ENCODE measurements around the gene ELN. TPM values are rescaled to one million over a fixed set of nuclear protein-coding genes. Genes with fewer than 3 reads are reported as not detected.

ELN gene
- total RNA-seq, 1 experiment from 2014 or later = 65.9 TPM

DNA sequence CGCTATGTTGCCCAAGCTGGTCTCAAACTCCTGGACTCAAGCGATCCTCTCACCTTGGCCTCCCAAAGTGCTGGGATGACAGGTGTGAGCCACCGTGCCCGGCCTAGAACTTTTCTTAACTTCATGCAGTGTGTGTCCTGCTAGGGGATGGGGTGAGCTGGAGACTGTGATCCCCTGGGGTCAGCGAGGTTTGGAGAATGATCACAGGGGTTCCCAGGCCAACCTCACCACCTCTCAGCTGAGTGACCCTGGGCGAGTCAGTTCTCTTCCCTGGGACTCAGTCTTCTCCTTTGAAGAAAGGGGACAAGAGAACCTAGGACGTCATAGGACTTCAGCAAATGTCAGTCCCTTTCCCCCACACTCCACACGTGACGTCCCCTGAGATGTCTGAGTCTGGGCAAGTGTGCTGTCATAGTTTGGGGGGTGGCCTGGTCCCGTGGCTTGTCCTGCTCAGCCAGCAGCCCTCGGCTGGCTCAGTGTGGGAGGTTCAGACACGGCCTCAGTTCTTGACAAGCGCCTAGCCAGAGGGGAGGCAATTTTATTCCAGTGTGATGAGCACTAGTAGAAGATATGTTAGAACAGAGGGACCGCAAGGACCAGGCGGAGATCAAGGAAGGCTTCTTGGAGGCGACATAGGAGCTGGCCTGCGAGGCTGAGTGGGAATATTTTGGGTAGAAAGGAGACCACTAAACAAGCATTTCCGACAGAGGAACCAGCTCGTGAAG lies 43.3 kb upstream of the ELN start:
- intact Hi-C loops (cut with micrococcal nuclease; ENCODE audit: unreplicated experiment) = no loop called here
- H3K27ac ChIP-seq (ENCODE audit: low read depth, low read length, poor library complexity, severe bottlenecking) = no peak overlapping the region
- H3K9me3 ChIP-seq (ENCODE audit: low read depth, low read length, poor library complexity, severe bottlenecking) = no peaks in the 10 kb centered on the region
- CTCF ChIA-PET = interaction anchor here (0.5 kb wide), 1 partner anchor 16 kb away, joined by 5 read pairs; no protein-coding TSS in a partner anchor
- BruUV-seq (replicated peaks) = no TSS peak
- no peaks in the 10 kb centered on the region for H3K27me3 ChIP-seq (replicated peaks; ENCODE audit: insufficient read depth, low read depth, low read length, poor library complexity)
- TF ChIP-seq EZH2 (IDR thresholded peaks at IDR 0.05; ENCODE audit: borderline replicate concordance, low read depth, low read length, poor library complexity, severe bottlenecking) = no peak
- TF ChIP-seq, protein P1, sequence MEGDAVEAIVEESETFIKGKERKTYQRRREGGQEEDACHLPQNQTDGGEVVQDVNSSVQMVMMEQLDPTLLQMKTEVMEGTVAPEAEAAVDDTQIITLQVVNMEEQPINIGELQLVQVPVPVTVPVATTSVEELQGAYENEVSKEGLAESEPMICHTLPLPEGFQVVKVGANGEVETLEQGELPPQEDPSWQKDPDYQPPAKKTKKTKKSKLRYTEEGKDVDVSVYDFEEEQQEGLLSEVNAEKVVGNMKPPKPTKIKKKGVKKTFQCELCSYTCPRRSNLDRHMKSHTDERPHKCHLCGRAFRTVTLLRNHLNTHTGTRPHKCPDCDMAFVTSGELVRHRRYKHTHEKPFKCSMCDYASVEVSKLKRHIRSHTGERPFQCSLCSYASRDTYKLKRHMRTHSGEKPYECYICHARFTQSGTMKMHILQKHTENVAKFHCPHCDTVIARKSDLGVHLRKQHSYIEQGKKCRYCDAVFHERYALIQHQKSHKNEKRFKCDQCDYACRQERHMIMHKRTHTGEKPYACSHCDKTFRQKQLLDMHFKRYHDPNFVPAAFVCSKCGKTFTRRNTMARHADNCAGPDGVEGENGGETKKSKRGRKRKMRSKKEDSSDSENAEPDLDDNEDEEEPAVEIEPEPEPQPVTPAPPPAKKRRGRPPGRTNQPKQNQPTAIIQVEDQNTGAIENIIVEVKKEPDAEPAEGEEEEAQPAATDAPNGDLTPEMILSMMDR (conservative IDR thresholded peaks at IDR 0.05; ENCODE audit: low read depth, low read length) = no peak
- DNase-seq (ENCODE audit: low spot score) = no peak
- H3K4me1 ChIP-seq (ENCODE audit: insufficient read depth, low read length, poor library complexity, severe bottlenecking) = no peaks in the 10 kb centered on the region
- no peaks in the 10 kb centered on the region for H3K36me3 ChIP-seq (ENCODE audit: insufficient read depth, low read length, poor library complexity, severe bottlenecking)
- POLR2A ChIA-PET (ENCODE audit: low non-redundant PET) = no interaction called here
- no peak overlapping the region for H3K4me3 ChIP-seq (ENCODE audit: low read depth, low read length, poor library complexity, severe bottlenecking)

DNA sequence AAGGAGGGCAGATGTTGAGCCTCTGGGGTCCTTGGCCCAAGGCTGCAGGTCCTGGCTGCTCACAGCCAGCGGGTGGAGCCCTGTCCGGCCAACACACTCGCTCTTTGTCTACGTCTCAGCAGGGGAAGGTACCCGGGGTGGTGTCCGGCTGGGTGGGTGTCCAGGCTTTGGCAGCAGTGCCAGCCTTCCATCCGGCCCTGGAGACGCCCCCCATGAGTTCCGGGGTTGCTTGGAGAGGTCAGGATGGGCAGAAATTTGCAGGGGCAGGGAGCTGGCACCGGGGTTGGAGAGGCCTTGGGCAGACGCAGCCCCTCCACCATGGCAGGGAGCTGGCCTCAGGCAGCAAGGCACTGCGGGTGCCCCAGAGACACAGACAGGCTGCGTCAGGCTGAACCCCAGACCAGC lies 42.2 kb upstream of the ELN start:
- no TSS peak for BruUV-seq (replicated peaks)
- intact Hi-C loops (cut with micrococcal nuclease; ENCODE audit: unreplicated experiment) = no loop called here
- CTCF ChIA-PET = no interaction called here
- H3K36me3 ChIP-seq (ENCODE audit: insufficient read depth, low read length, poor library complexity, severe bottlenecking) = no peaks in the 10 kb centered on the region
- POLR2A ChIA-PET (ENCODE audit: low non-redundant PET) = no interaction called here
- H3K4me3 ChIP-seq (ENCODE audit: low read depth, low read length, poor library complexity, severe bottlenecking) = no peak overlapping the region
- H3K27ac ChIP-seq (ENCODE audit: low read depth, low read length, poor library complexity, severe bottlenecking) = no peak overlapping the region
- TF ChIP-seq EZH2 (IDR thresholded peaks at IDR 0.05; ENCODE audit: borderline replicate concordance, low read depth, low read length, poor library complexity, severe bottlenecking) = no peak
- TF ChIP-seq, protein P1 (conservative IDR thresholded peaks at IDR 0.05; ENCODE audit: low read depth, low read length) = no peak
- H3K9me3 ChIP-seq (ENCODE audit: low read depth, low read length, poor library complexity, severe bottlenecking) = no peaks in the 10 kb centered on the region
- H3K4me1 ChIP-seq (ENCODE audit: insufficient read depth, low read length, poor library complexity, severe bottlenecking) = no peaks in the 10 kb centered on the region
- no peak for DNase-seq (ENCODE audit: low spot score)
- no peaks in the 10 kb centered on the region for H3K27me3 ChIP-seq (replicated peaks; ENCODE audit: insufficient read depth, low read depth, low read length, poor library complexity)

DNA sequence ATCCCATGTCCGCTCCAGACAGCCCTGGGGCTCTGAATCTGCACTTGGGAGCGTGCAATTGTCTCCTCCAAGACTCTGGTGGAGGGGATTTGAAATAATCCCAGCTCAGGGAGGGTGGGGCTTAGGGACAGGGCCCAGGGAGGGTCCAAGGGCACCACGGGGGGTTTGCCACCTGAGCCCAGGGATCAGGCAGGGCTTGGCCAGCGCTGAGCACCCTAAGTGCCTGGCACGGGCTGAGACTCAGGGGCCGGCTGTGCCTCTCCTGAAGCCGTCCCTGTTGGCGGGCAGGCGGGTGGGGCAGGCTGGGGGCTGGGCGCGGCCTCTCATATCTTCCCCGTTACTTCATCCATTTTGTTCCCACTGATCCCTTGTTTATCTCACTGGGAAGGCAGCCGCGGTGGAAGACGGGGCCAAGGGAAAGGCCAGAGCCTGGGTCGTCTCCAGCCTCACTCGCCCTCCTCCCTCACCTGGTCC lies 41.8 kb upstream of the ELN start:
- no TSS peak for BruUV-seq (replicated peaks)
- no peak overlapping the region for H3K4me3 ChIP-seq (ENCODE audit: low read depth, low read length, poor library complexity, severe bottlenecking)
- H3K27me3 ChIP-seq (replicated peaks; ENCODE audit: insufficient read depth, low read depth, low read length, poor library complexity) = no peaks in the 10 kb centered on the region
- no peaks in the 10 kb centered on the region for H3K4me1 ChIP-seq (ENCODE audit: insufficient read depth, low read length, poor library complexity, severe bottlenecking)
- H3K9me3 ChIP-seq (ENCODE audit: low read depth, low read length, poor library complexity, severe bottlenecking) = no peaks in the 10 kb centered on the region
- ChIA-PET CTCF (no interaction called here), POLR2A (ENCODE audit: low non-redundant PET) (no interaction called here)
- H3K27ac ChIP-seq (ENCODE audit: low read depth, low read length, poor library complexity, severe bottlenecking) = no peak overlapping the region
- no peak for TF ChIP-seq EZH2 (IDR thresholded peaks at IDR 0.05; ENCODE audit: borderline replicate concordance, low read depth, low read length, poor library complexity, severe bottlenecking)
- TF ChIP-seq, protein P1 (conservative IDR thresholded peaks at IDR 0.05; ENCODE audit: low read depth, low read length) = no peak
- DNase-seq (ENCODE audit: low spot score) = no peak
- no peaks in the 10 kb centered on the region for H3K36me3 ChIP-seq (ENCODE audit: insufficient read depth, low read length, poor library complexity, severe bottlenecking)
- intact Hi-C loops (cut with micrococcal nuclease; ENCODE audit: unreplicated experiment) = no loop called here
